GM21528 (cell line): ENCODE measurements around the gene GNA15.
"Not testable (repeated sequence)": the region's sequence is repeated elsewhere in the genome, so short reads cannot be mapped to it uniquely, and the experiment has no call there.

Source experiments
- ATAC-seq: cut with Tn5 transposase; IDR thresholded peaks from one replicate; pipeline ENCODE4 v1.9.1; 2021; ENCODE audit warnings: mild to moderate bottlenecking, moderate library complexity; ENCODE audit not compliant: unreplicated experiment, low FRiP score

The GNA15 gene

GRCh38 chr19:3163943-3164342, 28.1 kb downstream of the GNA15 start:
- no peak for ATAC-seq

- ATAC-seq = no peak
These were observed 31.9 kb downstream of the GNA15 start for GRCh38 chr19:3167533-3168272.

- ATAC-seq = no peak
These were observed 36.2 kb downstream of the GNA15 start for GRCh38 chr19:3171894-3172672.

GRCh38 chr19:3172673-3173000, 36.8 kb downstream of the GNA15 start:
- ATAC-seq = not testable (repeated sequence)

GRCh38 chr19:3175781-3176714, 40.2 kb downstream of the GNA15 start:
- no peak for ATAC-seq

- ATAC-seq = no peak
These were observed 41.1 kb downstream of the GNA15 start for GRCh38 chr19:3176715-3177501.

GRCh38 chr19:3178377-3178972, 42.6 kb downstream of the GNA15 start, which contains the start of gene S1PR4:
Gene S1PR4 (plus strand): TSS chr19:3178769. CDS start chr19:3178793, 24 bp downstream.
- peak; percentile 39 for ATAC-seq

- peak; percentile 22 for ATAC-seq
These were observed 43.3 kb downstream of the GNA15 start for GRCh38 chr19:3178973-3179738.

GRCh38 chr19:3179739-3180293, 44.0 kb downstream of the GNA15 start:
- peak; percentile 33 for ATAC-seq

GRCh38 chr19:3183721-3184641, 48.1 kb downstream of the GNA15 start:
- ATAC-seq = no peak

GRCh38 chr19:3184847-3185460, 49.1 kb downstream of the GNA15 start:
- ATAC-seq = peak; percentile 21

- peak; percentile 73 for ATAC-seq
These were observed 49.8 kb downstream of the GNA15 start, which contains the start of gene NCLN for GRCh38 chr19:3185461-3186159. Gene NCLN (plus strand): TSS chr19:3185930. CDS start chr19:3186031, 101 bp downstream.

- no peak for ATAC-seq
These were observed 50.4 kb downstream of the GNA15 start for GRCh38 chr19:3186160-3186688.

- ATAC-seq = no peak
These were observed 51.2 kb downstream of the GNA15 start for GRCh38 chr19:3186891-3187661.
